SHP77 treated with DMSO at 0.1 percent for 48 hours (cell line): ENCODE measurements around the gene WDR1.

Experiments used
- DNase-seq: peaks from one replicate; lab custom pipeline; 2025; lab: John Stamatoyannopoulos, UW

The WDR1 gene

GRCh38 chr4:10036807-10037342 is 79.7 kb downstream of the WDR1 start:
- no peak for DNase-seq

- DNase-seq = no peak
Observed at GRCh38 chr4:10035130-10035529, 81.5 kb downstream of the WDR1 start.

GRCh38 chr4:10034612-10035104 is 81.9 kb downstream of the WDR1 start:
- DNase-seq = no peak

GRCh38 chr4:10034136-10034535 is 82.5 kb downstream of the WDR1 start:
- no peak for DNase-seq

GRCh38 chr4:10033191-10033881 is 83.3 kb downstream of the WDR1 start:
- DNase-seq = no peak

GRCh38 chr4:10032625-10033024 is 84.0 kb downstream of the WDR1 start:
- no peak for DNase-seq

GRCh38 chr4:10031668-10032590 is 84.7 kb downstream of the WDR1 start:
- DNase-seq = no peak

- no peak for DNase-seq
Observed at GRCh38 chr4:10030972-10031667, 85.5 kb downstream of the WDR1 start.

GRCh38 chr4:10029403-10029802 is 87.2 kb downstream of the WDR1 start:
- no peak for DNase-seq

- DNase-seq = no peak
Observed at GRCh38 chr4:10028910-10029309, 87.7 kb downstream of the WDR1 start.

GRCh38 chr4:10026485-10026884 is 90.1 kb downstream of the WDR1 start:
- no peak for DNase-seq

- DNase-seq = no peak
Observed at GRCh38 chr4:10025230-10025806, 91.3 kb downstream of the WDR1 start.
